Skeletal muscle cell (primary cell): Measurements from ENCODE around the gene RAB9B.

Source experiments
- DNase-seq: peaks from one replicate; pipeline ENCODE4 v3.0.0-alpha.2; 2010; ENCODE audit warnings: low read depth
- H3K4me3 ChIP-seq: 2 replicates; pipeline ENCODE4 v1.5.1; 2011; ENCODE audit warnings: low read depth, mild to moderate bottlenecking, control low read depth, low read length, moderate library complexity

Gene RAB9B

GRCh38 chrX:103776546-103776945 is 55.5 kb downstream of the RAB9B start, which contains the start of gene PLP1:
Gene PLP1, plus strand, starts transcription at chrX:103776840. Its CDS starts 156 bp downstream, at chrX:103776996.
- no peak for DNase-seq
- no peak within 1 kb of the TSS for H3K4me3 ChIP-seq

- H3K4me3 ChIP-seq = no peak overlapping the region
- DNase-seq = no peak
Observed at GRCh38 chrX:103774070-103774642, 57.9 kb downstream of the RAB9B start.

DNA sequence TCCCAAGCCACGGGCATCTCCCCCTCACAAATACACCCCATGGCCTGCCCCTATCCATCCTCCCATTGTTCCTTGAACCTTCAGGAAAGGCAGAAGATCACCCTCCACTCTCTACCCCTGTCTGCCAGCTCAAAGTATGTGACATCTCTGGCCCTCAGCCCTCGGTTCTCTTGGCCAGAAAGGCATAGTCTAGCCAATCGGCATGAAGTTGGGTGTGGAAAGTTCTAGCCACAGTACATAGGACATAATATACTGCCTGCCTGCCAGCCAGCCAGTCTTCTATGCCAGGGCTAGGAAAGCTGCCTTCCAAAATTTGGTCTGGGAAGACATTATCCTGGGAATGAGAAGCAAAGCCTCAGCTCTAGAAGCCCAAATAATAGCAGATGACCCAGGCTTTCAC is 58.6 kb downstream of the RAB9B start:
- no peak for DNase-seq
- H3K4me3 ChIP-seq = no peak overlapping the region
